ENCODE data around the gene TMEM250.

Gene TMEM250

DNA sequence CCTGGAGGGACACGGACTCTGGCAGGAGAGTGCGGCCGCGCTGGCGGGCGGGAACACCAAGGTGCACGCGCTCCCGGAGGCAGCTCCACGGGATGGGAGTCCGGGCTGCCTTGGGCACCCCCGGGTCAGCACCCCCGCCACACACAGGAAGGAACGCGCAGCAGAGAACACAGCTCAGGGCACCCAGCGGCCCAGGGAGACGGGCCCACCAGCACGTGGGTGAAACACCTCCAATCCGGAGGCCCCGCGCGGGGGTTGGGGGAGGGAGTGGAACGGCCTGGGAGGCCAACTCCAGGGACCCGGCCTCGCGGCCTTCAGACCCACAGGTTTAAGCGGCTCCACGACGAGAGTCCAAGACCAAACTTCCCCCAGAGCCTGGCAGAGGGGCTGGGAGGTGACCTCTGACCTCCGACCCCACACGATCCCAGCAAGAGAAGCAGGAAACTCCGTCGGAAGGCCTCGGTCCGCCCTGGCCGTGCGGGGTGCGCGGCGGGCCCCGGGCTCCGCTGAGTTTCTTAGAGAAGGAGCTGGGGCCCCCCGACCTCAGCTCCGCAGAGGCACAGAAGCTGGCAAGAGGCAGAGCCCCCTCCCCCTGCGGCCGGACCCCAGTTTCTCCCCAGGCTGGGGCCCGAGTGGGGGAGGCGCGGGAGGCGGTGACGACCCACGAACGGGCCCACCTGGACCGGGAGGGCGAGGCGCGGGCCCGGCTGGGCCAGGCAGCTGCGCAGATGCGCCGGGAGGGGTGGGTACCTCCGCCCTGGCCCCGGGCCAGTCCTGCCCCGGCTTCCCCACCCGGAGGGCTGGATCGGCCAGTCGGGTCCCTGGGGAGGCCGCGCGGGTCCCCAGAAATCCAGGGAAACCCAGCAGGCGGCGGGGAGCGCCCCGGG is 24.4 kb downstream of the TMEM250 start:
- peak in 1 of 2 donors; percentile 34 for DNase-seq (ENCODE audit: low read depth in 2 of 2)

- no peak for DNase-seq (ENCODE audit: low read depth in 2 of 2)
Observed at GRCh38 chr9:136093346-136093986, 25.2 kb downstream of the TMEM250 start.

GRCh38 chr9:136092741-136093140 is 25.9 kb downstream of the TMEM250 start:
- no peak for DNase-seq (ENCODE audit: low read depth in 2 of 2)

DNA sequence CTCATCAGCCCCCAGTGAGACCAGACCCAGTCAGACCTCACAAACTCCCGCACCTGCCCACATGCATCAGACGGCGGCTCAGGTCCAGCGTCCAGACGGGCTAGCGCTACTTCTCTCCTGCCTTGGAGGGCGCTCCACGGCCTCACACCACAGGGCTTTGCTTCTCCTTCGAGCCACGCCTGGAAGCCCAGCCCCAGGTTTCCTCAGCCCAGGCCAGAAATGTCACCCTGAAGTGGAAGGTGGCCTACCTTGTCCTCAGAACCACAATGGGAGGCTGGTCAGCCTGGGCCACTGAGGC is 26.4 kb downstream of the TMEM250 start:
- no peak for DNase-seq (ENCODE audit: low read depth in 2 of 2)

DNA sequence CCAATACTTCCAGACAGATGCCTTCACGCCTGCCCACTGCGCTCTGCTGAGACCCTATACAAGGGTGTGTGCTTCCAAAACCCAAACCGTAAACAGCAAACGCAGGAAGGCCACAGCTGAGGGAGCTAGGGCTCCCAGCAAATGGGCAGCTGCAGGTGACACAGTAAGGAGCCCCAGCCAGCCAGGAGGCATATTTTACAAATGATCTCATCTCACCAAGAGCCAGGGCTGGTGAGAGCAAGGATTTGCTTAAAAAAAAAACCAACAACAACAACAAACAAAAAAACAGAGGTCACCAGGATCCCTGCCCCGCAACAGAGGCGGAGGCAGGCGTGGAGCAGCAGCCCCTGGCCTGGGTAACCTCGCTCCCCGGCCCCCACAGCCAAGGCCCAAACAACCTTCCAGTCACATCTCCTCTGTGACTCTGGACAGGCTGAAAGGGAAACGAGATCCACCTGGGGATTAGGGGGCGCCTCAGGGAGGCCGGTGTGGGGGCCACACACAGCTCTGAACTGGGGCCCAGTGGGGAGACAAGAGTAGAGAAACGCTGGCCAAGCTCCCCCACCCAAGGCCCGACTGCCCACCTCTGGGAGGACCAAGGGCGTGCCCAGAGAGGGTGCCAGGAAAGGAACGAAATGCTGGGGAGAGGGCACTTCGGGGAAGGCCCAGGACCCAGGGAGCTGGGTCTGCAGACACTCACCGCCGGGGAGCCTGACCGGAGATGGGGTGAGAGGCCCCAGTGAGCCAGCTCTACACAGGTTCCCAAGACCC is 26.9 kb downstream of the TMEM250 start:
- DNase-seq (ENCODE audit: low read depth in 2 of 2) = no peak

DNA sequence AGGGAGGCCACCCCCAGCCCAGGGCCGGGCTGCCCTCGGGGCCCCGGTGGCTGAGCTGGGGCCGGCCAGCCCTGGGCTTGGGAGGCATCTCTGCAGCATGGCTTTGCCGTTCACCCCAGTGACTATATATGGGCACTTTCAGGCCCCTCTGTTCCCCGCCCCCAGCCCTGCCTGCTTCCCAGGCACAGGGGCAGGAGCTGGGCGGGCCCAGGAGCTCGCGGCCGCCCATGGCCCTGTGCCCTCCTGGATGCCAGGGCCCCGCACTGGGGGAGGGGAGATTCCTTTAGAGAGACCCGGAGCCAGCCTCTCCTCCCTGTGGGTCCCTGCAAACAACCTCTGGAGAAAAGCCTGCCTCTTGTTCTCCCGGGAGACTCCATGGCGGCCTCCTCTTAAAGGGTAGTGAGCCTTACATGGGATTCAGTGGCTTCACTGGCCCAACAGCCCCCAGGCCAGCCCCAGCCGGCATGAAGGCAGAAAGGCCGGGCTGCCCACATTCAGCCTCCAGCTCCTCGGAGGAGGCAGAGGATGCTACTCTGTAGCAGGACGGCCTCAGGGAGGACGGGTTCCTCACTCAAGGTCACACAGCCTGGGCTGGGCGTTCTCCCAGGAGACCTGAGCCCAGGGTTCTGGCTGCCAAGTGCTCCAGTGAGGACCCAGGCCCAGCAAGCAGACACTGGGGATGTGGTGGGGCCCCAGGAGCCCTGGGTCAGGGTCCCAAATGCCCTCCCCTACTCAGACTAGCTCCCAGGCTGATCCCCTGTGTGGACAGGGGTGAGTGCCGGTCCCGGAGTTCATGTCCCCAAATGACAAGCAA is 27.7 kb downstream of the TMEM250 start:
- no peak for DNase-seq (ENCODE audit: low read depth in 2 of 2)

GRCh38 chr9:136090056-136090735 is 28.5 kb downstream of the TMEM250 start:
- no peak for DNase-seq (ENCODE audit: low read depth in 2 of 2)

DNA sequence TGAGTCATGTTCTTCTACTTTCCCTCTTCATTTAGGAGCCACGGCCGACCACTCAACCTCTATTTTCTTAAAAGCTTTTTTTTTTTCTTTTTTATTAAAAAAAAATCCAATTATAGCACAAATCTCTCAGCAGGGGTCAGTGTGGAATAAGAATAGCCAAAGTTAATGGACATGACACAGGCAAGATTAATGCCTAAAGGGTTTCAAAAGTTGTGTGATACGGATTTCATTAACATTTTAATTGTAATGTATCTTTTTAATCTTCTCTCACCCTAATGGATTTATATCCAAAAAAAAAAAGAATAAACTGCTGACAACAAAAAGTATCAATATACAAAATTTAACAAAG is 29.0 kb downstream of the TMEM250 start:
- no peak for DNase-seq (ENCODE audit: low read depth in 2 of 2)

DNA sequence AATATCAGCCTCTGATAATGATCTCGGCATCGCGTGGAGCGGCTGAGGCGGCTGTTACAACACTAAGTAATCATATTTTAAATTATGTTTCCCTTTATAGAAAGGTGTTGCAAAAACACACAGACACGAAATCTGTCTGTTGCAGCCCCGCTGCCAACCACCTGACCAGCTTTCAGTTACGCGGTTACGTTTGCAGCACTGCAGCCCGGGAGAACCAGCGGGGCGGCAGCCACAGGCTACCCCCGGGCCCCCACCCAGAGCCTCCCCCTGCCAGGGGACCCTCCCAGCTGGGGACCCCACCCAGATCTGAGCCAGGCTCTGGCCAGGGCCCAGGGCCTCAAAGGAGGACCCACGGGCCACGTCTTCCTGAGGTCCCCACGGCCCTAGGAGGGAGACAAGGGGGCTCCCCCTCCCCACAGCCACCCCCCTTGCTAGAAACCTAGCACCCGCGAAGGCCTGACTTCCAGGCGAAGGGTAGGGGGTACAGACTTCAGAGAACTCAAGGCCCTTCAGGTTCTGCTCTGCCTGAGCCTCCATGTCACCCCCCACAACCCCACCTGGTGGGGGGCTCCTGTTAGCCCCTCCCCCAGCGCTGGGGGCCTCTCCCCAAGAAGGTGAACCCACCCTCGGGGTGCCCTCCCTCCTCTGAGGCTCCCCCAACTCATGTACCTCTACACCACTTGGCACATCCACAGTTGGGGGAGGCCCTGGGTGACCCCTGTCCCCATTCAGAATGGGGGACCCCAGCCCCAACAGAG is 29.6 kb downstream of the TMEM250 start:
- no peak for DNase-seq (ENCODE audit: low read depth in 2 of 2)

DNA sequence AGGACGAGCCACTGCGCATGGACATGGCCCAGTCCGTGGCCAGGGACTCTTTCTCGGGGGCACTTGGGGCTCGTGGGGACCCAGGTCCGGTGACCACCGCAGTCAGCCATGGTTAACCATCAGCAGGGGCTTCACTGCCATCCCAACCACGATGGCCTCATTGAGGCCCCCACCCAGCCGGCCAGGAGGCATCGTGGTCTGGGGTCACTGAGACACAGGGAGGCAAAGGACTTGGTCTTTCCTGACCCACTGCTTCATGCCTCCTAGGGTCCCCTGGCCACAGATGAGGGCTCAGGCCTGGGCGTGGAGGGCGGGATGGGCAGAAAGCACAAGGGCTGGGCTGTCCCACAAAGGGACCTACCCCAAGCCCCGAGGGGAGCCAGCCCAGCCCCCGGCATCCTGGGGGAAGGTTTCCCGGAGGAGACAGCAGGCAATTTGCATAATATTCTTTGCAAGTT is 30.2 kb downstream of the TMEM250 start:
- DNase-seq (ENCODE audit: low read depth in 2 of 2) = no peak

DNA sequence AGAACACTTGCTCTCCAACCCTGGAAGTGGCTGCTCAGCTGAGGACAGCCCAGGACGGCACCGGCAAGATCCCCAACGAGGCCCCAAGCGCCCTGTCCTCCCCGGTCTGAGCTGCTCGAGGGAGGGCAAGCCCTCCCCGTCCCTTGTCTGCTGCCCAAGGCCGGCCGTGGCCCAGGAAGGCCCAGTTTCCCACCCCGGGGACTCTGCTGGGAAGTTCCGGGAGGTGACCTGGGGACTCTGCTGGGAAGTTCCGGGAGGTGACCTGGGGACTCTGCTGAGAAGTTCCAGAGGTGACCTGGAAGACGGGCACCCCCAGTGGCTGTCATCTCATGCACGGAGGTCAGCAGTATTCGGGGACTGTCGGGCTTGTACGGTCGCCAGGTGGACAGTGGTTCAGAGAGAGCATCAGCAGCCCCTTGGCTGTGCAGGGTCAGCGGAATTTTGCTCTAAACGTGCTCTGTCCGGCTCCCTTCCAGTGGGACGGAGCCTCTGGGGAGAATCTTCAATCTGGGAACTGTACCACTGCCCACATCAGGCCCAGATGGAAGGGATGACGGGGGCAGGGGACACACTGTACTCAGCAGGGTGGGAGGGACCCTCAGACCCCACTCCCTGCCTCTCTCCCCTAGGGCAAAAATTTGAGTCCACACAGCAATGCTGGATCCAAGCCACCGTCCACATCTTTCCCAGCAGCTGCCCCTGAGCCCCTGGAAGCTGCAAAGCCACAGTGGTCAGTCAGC is 30.8 kb downstream of the TMEM250 start:
- DNase-seq (ENCODE audit: low read depth in 2 of 2) = no peak

DNA sequence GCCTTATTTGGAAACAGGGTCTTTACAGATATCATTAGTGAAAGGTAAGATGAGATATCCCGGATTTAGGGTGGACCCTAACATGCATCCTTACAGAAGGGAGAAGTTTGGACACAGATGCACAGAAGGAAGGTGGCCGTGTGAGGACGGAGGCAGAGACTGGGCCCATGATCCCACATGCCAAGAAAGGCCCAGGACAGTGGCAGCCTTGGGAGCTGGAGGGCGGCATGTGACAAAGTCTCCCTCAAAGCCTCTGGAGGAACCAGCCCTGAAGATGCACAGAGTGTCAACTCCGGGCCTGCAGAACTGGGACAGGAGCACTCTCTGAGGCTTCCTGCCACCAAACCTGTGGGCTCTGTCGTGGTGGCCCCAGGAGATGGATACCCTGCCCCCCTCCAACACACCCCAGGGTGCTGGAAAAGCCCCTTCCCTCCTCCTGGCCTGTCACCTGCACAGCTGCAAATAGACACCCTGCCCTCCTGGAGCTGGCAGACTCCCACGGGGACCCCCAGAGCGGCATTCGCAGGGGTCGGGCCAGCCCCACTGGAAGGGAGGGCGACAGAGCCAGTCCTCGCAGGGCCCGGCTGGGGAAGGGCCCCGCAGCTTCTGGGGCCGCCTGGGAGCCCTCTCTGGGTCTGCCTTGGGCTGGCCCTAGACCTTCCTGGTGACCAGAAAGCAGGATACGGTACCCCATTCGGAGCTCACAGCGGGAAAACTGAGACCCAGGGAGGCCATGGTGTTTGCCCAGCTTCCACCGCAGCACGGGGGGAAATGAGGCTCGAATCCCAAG is 31.5 kb downstream of the TMEM250 start:
- no peak for DNase-seq (ENCODE audit: low read depth in 2 of 2)

GRCh38 chr9:136086213-136086881 is 32.3 kb downstream of the TMEM250 start:
- no peak for DNase-seq (ENCODE audit: low read depth in 2 of 2)

DNA sequence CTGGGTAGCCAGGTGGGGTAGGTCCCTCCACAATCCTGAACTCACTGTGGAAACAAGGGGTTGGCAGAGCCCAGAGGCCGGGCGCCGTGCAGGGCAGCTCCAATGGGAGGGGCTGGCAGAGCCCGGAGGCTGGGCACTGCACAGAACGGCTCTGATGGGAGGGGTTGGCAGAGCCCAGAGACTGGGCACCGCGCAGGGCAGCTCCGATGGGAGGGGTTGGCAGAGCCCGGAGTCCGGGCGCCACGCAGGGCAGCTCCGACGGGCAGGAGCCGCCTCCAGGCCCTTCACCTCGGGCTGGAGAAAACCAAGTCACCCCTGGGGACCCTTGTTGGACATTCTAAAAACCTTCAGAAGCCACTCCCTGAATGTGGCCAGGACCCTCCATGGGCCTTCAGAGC is 32.9 kb downstream of the TMEM250 start:
- no peak for DNase-seq (ENCODE audit: low read depth in 2 of 2)

GRCh38 chr9:136084063-136084944 is 34.4 kb downstream of the TMEM250 start:
- no peak for DNase-seq (ENCODE audit: low read depth in 2 of 2)

- no peak for DNase-seq (ENCODE audit: low read depth in 2 of 2)
Observed at GRCh38 chr9:136083558-136084062, 35.1 kb downstream of the TMEM250 start.

Measured in activated CD8-positive, alpha-beta memory T cell treated with anti-CD3 and anti-CD28 coated beads for 4 hours (primary cell).